HG02623 (cell line): ENCODE data around the gene RNF113B.

Experiments
- ATAC-seq: cut with Tn5 transposase; IDR thresholded peaks from one replicate; pipeline ENCODE4 v1.9.1; 2021; ENCODE audit warnings: moderate library complexity; ENCODE audit not compliant: unreplicated experiment

The RNF113B gene

GRCh38 chr13:98204546-98204945, 27.5 kb upstream of the RNF113B start:
- no peak for ATAC-seq

- ATAC-seq: no peak
Observed at GRCh38 chr13:98203646-98204326, 26.7 kb upstream of the RNF113B start.

DNA sequence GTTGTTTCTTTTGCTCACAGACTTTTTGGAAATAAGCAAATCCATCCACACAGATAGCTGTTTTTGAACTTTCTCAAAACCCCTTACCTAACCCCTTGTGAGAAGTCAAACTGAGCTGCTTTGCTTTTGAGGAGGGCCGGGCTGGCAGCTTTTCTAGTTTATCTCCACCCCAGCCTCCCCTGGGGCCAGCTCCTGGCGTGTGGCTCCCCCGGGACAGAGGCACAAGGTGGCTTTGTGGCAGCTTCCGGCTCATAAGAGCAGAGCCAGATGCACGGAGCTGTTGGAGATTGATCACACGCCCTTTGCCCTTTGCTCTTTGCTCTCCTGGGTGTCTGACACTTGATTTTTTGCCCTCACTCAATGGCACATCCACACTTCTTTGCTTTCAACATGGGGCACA, 24.9 kb upstream of the RNF113B start:
- ATAC-seq: no peak

- ATAC-seq: no peak
Observed at GRCh38 chr13:98201189-98201588, 24.1 kb upstream of the RNF113B start.

DNA sequence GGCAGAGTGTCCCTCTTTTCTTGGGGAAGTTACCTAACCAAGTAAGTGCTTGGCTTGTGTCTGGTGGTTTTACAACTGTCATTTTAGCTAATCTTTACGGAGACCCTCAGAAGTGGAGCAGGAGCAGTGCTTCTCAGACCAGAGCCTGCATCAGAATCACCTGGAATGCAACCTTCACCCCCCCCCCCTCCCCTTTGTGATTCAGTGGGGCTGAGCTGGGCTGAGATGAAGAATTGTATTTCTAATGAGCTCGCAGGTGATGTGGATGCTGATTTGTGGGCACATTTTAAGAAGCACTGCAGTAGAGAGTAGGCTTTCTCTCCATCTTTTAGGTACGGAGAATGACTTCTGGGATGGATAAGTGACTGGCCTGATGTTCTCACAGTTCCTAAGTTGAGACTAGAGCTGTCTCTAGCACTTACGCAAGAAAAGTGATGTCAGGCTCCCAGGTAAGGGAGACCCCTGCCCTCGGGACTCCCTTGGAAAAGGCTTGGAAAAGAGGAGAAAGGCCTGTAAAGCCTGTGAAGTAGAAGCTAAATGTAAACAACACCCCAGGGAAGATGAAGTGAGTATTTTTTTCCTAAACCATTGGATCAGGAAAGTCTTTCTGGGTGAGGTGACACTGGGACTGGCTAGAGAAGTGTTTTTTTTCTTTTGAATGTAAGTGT, 23.3 kb upstream of the RNF113B start:
- ATAC-seq: no peak

DNA sequence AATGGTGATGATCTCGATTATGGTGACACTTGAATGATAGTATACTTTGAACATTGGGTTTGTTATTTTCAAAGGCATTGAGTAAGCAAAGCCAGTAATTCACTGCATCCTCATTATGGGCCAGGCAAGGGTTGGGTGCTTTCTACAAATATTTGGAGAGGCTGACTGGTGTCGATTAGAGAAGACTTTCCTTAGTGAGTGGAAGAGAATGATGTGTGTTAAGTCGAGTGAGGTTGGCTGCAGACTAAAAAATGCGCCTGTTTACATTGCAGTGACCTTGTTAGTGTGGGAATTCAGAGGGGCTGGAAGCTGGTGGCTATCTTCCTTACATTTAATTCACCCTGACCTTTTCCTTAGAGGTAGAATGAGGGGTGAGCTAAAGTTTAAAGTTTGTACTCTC, 22.4 kb upstream of the RNF113B start:
- ATAC-seq: no peak

GRCh38 chr13:98198683-98199082, 21.6 kb upstream of the RNF113B start:
- ATAC-seq: no peak

DNA sequence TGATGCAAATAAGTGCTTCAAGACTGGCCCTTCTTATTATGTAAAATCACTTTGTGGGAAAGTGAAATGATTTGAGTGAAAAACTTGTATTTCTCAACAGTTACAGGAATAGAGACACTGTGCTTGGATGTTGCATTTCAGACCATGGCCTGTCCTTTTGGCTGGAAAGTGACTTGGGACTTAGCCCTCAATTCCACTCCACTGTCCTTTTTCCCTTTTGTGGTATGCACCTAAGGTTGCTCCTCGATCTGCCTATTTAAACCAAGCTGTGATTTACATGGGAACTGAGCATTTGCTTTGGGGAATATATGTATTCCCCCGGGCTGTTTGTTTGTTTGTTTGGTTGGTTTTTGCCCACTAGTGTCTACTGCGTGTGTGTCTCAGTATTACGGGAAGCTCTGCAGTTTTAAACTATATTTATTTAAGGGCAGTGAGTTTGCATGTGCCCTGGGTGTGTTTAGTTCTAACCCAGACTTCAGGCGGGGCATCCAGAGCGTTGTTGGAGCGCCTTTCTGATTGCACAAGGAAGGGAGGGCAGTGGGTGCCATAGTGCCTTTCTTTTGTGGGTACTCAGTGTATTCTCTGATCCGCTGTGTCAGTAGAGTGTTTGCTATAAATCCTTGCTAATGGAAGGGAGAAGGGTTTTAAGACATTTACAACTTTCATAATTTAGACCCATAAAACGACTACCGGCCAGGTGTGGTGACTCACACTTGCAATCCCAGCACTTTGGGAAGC, 18.2 kb upstream of the RNF113B start:
- no peak for ATAC-seq

DNA sequence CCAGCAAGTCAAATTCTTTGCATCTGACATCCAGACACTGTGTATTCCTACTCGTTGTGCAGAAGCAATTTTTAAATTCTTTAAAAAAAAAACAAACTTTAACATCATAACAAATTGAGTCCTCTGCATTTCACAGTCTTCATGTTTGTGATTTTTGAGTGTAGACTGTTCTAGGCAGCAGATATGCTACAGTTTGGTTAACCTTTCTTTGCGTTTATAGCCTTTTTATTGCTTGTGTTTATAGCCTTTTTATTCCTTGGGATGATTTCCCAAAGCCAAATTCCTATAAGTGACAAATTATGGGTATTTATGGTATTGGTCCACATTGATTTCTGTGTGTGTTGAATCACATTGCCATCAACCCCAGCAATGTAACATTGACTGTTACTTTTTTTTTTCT, 14.9 kb upstream of the RNF113B start:
- ATAC-seq: no peak

- no peak for ATAC-seq
Observed at GRCh38 chr13:98190889-98191444, 13.9 kb upstream of the RNF113B start.

DNA sequence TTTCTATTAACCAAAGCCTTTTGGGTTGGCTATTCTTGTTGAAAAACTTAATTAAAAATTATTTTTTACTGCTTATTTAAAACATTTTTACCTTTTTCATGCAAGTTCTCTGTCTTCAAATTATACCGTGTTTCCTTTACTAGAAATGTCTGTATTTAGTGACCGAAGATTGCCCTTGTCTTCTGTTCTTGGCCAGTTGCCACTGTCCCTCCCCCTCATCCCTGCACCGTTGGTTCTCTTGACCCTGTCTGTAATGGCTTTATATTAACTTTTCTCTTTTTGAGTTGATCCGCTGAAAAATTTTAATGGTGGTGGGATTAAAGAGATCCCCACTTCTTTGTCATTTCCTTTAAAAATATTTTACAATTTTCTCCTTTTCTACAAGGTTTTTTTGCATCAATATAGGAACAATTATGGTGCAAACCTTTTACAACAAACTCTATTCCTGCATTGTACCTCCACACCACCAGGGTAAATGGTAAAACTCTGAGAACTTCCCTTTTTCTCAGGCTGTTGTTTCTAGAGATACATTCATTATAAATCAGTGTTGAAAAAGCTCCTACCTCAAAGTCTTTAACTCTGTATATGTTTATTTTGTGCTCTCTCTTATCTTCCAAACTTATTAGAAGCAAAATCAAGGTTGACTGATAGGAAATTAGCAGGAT, 12.9 kb upstream of the RNF113B start:
- ATAC-seq: no peak

DNA sequence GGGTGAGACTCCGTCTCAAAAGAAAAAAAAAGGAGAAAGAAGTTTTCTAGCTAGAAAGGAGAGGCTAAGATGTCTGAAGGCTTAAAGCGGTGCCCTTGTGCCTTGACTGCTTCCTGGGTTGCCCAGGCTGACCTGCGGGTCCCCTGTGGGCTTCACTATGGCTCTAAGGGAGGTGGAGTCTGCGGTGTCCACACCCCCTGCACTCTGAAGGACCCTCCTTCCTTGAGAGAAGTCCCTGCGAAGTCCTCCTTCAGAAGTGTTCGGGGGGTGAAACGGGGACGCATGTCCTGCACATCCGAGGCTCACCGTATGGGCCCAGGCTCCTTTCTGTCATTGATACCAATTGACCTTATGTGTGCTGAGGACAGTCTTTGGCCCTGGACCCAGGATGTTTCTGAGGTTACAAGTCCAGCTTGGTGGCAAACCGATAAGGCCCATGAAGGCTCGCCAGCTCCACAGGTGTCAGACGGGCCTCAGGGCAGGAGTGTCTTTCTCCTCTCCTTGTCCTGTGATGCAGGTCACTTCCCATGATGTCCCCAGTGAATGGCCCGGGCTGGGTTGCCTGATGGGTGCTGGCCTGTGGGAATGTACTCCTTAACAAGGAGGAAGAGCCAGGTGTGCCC, 11.6 kb upstream of the RNF113B start:
- no peak for ATAC-seq

DNA sequence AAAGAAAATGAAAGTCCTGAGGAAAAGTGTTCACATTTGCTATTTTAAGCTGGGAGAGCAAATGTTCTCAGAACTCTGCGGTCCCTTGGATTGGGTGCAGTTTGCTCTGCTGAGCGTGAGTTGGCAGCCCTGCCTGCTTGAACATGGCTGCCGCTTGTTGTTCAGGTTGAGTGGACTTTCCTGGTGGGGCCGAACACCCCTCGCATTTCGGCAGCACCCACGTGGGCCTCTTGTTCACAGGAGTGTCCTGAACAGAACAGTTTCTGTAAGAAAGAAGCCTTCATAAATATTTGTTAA, 10.8 kb upstream of the RNF113B start:
- ATAC-seq: no peak

GRCh38 chr13:98187155-98187964, 10.3 kb upstream of the RNF113B start:
- no peak for ATAC-seq

DNA sequence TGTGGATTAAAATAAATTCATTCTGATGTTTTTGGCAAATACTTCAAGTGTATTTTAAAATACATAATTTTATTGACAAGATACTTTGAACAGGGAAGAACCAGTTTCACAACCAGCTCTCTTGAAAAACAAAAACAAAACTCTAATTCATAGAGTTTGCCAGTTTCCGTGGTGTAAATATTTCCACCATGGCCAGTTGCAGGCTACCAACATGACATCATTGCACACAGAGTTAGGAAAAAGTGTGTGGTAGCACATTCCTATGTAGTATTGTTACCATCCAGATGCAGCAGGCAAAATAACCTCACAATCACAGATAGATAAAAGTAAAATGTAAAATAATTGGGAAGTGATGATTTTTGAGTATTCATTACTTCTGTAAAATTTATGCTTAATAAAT, 7.7 kb upstream of the RNF113B start:
- ATAC-seq: no peak

DNA sequence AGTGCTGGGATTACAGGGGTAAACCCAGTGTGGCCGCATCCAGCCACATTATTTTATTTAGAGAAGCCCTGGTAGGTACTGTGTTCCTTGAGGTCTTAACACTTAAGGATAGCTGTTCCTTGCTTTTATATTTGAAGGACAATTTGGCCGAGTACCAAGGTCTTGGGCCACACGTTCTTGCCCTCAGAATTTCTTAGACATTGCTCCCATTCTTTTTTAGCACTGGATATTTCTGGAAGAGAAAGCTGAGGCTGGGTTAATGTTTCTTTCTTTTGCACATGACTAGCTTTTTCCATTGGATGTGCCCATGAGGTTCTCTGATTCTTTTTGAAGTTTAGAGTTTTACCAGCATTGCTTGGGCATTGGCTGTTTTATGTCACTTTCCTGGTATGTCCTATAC, 5.5 kb upstream of the RNF113B start:
- no peak for ATAC-seq

DNA sequence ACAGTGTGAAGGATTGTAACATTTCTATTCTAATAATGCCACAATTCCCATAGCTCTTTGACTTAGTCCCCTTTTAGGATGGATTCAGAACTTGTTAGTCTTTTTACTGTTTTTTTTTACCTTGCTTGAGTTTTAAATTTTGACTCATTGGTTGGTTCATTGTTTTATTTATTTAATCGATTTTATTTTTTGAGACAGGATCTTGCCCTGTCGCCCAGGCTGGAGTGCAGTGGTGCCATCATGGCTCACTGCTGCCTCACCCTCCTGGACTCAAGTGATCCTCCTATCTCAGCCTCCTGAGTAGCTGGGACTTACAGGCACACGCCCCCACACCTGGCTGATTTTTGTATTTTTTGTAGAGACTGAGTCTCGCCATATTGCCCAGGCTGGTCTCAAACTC, 5.1 kb upstream of the RNF113B start:
- ATAC-seq: no peak

DNA sequence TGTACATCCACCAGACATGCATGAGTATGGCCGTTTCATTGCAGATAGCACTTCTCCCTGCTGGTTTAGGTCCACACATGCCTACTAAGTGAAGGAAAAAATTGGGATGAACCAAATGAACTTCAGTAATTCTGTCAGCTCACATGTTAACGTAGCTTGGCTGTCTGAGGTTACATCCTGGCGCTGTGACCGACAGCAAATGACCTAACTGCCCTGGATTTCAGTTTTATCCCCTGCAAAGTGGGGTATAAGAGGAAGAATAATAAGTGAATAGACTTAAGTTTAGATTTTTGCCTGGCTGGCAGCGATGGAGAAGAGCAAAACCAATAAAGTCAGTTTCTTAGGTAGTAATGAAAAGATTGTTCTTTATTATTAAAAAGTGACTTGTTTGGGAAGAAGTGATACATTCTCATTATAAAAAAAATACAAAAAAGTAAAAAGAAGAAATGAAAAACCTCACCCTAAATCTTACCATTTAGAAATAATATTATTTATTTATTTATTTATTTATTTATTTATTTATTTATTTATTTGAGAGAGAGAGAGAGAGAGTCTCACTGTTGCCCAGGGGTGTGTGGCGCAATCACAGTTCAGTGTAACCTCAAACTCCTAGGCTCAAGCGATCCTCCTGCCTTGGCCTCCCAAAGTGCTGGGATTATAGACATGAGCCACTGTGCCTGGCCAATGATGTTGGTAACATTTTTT, 4.2 kb upstream of the RNF113B start:
- ATAC-seq: no peak

- ATAC-seq: no peak
Observed at GRCh38 chr13:98180092-98180491, 3.0 kb upstream of the RNF113B start.

DNA sequence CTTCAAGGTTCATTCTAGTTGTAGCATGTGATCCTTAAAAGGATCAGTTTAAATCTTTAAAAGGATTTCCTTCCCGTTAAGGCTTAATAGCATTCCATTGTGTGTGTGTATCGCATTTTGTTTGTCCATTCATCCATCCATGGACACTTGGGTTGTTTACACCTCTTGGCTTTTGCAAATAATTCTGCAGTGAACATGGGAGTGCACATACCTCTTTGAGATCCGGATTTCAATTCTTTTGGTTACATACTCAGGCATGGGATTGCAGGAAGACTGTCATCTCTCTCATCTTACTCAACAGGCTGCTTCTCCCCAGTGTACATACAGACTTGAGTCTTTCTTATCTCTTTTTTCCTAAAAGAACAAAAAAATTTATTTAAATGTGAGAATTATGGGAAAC, 1.2 kb downstream of the RNF113B start:
- ATAC-seq: no peak
